HS-27A (cell line): ENCODE results near the gene DOCK8.

Experiments used
- DNase-seq: peaks from one replicate; pipeline ENCODE4 v3.0.0-alpha.2; 2012; ENCODE audit warnings: low read depth, missing footprints

The DOCK8 gene

GRCh38 chr9:311841-312240, 97.2 kb downstream of the DOCK8 start:
- DNase-seq = no peak

- DNase-seq = no peak
Observed at GRCh38 chr9:312596-313320, 98.1 kb downstream of the DOCK8 start.

GRCh38 chr9:316382-316965, 101.8 kb downstream of the DOCK8 start:
- DNase-seq = no peak

GRCh38 chr9:318646-319045, 104.0 kb downstream of the DOCK8 start:
- DNase-seq = no peak

- DNase-seq = no peak
Observed at GRCh38 chr9:324971-325370, 110.3 kb downstream of the DOCK8 start.

GRCh38 chr9:326667-327066, 112.0 kb downstream of the DOCK8 start:
- DNase-seq = no peak

- no peak for DNase-seq
Observed at GRCh38 chr9:328453-328852, 113.8 kb downstream of the DOCK8 start.

GRCh38 chr9:331197-331596, 116.5 kb downstream of the DOCK8 start:
- DNase-seq = no peak

GRCh38 chr9:335373-335772, 120.7 kb downstream of the DOCK8 start:
- no peak for DNase-seq

- no peak for DNase-seq
Observed at GRCh38 chr9:336039-336438, 121.4 kb downstream of the DOCK8 start.

- no peak for DNase-seq
Observed at GRCh38 chr9:338602-339001, 123.9 kb downstream of the DOCK8 start.

- no peak for DNase-seq
Observed at GRCh38 chr9:341634-342421, 127.2 kb downstream of the DOCK8 start.

GRCh38 chr9:343773-344172, 129.1 kb downstream of the DOCK8 start:
- no peak for DNase-seq

GRCh38 chr9:346111-346571, 131.5 kb downstream of the DOCK8 start:
- DNase-seq = no peak

GRCh38 chr9:347667-348292, 133.1 kb downstream of the DOCK8 start:
- DNase-seq = no peak

GRCh38 chr9:350384-350783, 135.7 kb downstream of the DOCK8 start:
- DNase-seq = no peak

GRCh38 chr9:351916-352315, 137.3 kb downstream of the DOCK8 start:
- no peak for DNase-seq

GRCh38 chr9:353077-353476, 138.4 kb downstream of the DOCK8 start:
- DNase-seq = no peak

- no peak for DNase-seq
Observed at GRCh38 chr9:354453-354852, 139.8 kb downstream of the DOCK8 start.

GRCh38 chr9:357560-357959, 142.9 kb downstream of the DOCK8 start:
- no peak for DNase-seq

- no peak for DNase-seq
Observed at GRCh38 chr9:362561-363273, 148.1 kb downstream of the DOCK8 start.

- DNase-seq = no peak
Observed at GRCh38 chr9:363274-363612, 148.6 kb downstream of the DOCK8 start.
